ENCODE data around the gene ADAM22.

GRCh38 chr7:87895363-87895762 is 38.7 kb upstream of the ADAM22 start:
- no peak for TF ChIP-seq CTCF (IDR thresholded peaks at IDR 0.05; ENCODE audit: poor library complexity)
- no peak for TF ChIP-seq EZH2phosphoT487 (IDR thresholded peaks at IDR 0.05; ENCODE audit: low read depth, severe bottlenecking, unreplicated experiment)
- TF ChIP-seq EZH2 (IDR thresholded peaks at IDR 0.05; ENCODE audit: borderline replicate concordance): no peak

All from hepatocyte (in vitro differentiated cells).